ENCODE results near the gene ACSL5. TPM values are rescaled to one million over a fixed set of nuclear protein-coding genes. Genes with fewer than 3 reads are reported as not detected.

Gene ACSL5
- total and polyA plus RNA-seq, 3 donors from 2014 or later = 10.1 to 20.1 (median 11.4) TPM

GRCh38 chr10:112475575-112476218 lies 101.8 kb downstream of the ACSL5 start:
- no peak overlapping the region for H3K4me3 ChIP-seq
- no peaks in the 10 kb centered on the region for H3K36me3 ChIP-seq (ENCODE audit: low read depth, missing control alignments)
- intact Hi-C loops (cut with DNase I; ENCODE audit: low total_unique reads) = no loop called here
- H3K27ac ChIP-seq = no peak overlapping the region
- TF ChIP-seq POLR2A (IDR thresholded peaks at IDR 0.05) (no peak), CTCF (IDR thresholded peaks at IDR 0.05) (peak in 2 of 3 experiments; percentile 18 to 36)
- DNase-seq = no peak
- 82 to 89% methylated on average over 3 of the region's 3 CpGs for WGBS, 2 donors
- no peaks in the 10 kb centered on the region for H3K27me3 ChIP-seq
- H3K4me1 ChIP-seq = peaks cover 9% of the 10 kb centered on the region
- no peaks in the 10 kb centered on the region for H3K9me3 ChIP-seq

Other genes starting within 250 kb of the ACSL5 start
- gene GPAM, start 190.4 kb upstream of the ACSL5 start, total RNA-seq = 10 to 100 TPM; 36.7 to 37.6 TPM
- 25.1 TPM for gene GPAM, start 190.4 kb upstream of the ACSL5 start, polyA plus RNA-seq (ENCODE audit: insufficient read depth, low read depth, low replicate concordance)
- gene TECTB, start 90.7 kb upstream of the ACSL5 start, total RNA-seq = under 1 TPM in 1 of 2 donors, not detected in 1; 0.06 TPM
- gene TECTB, start 90.7 kb upstream of the ACSL5 start, polyA plus RNA-seq (ENCODE audit: insufficient read depth, low read depth, low replicate concordance) = 0.17 TPM
- gene ZDHHC6, start 72.8 kb downstream of the ACSL5 start, total RNA-seq = 10 to 100 TPM; 28.5 to 29.1 TPM
- 26.3 TPM for gene ZDHHC6, start 72.8 kb downstream of the ACSL5 start, polyA plus RNA-seq (ENCODE audit: insufficient read depth, low read depth, low replicate concordance)
- gene VTI1A, start 73.1 kb downstream of the ACSL5 start, total RNA-seq = 10 to 100 TPM; 63.4 to 85.9 TPM
- gene VTI1A, start 73.1 kb downstream of the ACSL5 start, polyA plus RNA-seq (ENCODE audit: insufficient read depth, low read depth, low replicate concordance) = 25.5 TPM

All from testis (tissue), 3 donors.